NCI-H460 (cell line): ENCODE results near the gene ATP6AP1. TPM values are rescaled to one million over a fixed set of nuclear protein-coding genes. Genes with fewer than 3 reads are reported as not detected.
A peak's percentile ranks its signal among the peaks of the same experiment; 100 is the strongest.

Experiments
- DNase-seq: peaks from one replicate; pipeline ENCODE4 v3.0.0-alpha.2; 2016; ENCODE audit warnings: low read depth; ENCODE audit errors: extremely low read depth
- total RNA-seq: library from RNA; depleted of rRNA; stranded (reverse); fragments of >200 nt; shearing (Covaris generic); gene quantifications from 2 replicates; pipeline ENCODE4 v1.2.3, GENCODE V29; 2014

The ATP6AP1 gene
- total RNA-seq, 1 experiment from 2014 or later: 99.0 TPM

DNA sequence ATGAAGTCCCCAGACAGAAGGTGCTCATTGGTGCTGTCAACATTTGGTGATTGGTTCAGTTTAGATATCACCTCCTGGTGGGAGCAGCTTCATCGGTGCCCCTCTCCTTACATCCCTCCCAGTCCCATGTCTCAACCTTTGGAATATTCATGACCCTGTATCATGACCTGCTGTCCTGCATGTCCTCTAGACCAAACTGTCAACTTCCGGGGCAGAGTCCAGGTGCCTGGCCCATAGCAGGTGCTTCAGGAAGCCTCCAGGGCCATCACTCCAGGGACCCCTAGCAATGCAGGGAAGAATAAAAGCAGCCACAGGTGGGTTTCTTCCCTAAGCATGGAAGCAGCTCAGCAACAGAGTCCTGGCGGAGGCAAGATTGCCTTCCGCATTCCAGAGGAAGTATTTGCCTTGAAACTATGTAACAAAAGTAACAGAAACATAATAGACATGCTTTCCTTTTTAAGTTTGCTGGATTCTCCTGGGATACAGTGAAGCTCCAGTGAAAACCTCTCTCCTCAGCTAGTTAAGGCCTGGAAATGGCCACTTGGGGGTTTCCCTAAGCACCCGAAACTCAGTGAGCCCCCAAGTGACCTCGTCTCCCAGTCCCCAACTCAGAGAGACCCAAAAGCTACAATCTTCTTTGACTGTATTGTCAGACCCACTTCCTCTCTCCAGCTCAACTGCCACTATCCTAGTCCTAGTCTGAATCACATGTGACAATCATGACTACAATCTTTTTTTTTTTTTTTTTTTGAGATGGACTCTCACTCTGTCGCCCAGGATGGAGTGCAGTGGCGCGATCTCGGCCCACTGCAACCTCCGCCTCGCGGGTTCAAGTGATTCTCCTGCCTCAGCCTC, 1.3 kb upstream of the ATP6AP1 start:
- no peak for DNase-seq

DNA sequence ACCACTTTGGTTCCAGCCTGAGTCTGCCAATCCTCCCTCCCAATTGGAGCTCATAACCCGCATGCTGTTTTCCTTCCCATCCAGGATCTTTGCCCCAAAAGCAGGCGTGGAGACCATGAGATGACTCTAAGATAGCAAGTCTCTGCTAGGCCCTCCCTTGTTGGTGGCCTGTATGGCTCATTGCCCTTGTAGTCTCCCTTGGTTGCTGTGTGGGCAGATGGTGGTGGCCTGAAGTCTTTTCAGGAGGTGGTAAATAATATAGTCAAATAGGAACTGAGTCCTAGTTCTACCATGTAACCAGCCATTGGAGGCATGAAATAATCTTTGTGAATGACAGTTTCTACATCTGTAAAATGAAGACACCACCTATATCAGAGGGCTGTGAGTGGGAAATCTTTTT, 1.2 kb downstream of the ATP6AP1 start:
- DNase-seq: no peak

DNA sequence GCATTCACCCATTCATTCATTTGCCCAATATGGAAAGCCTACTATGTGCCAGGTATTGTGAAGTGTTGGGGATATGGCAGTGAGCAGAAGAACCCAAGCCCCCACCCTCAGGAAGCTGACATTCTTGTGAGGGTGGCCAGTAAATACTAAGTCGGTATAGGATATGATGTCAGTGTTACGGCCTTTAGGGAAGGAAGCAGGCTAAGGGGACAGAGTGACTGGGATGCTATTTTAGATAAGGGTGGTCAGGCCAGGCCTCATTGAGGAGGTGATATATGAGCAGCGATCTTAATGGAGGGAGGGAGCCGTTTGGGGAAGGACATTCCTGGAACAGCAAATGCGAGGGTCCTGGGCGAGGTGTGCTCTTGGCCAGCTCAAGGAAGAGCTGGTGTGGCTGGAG, 2.0 kb downstream of the ATP6AP1 start:
- no peak for DNase-seq

DNA sequence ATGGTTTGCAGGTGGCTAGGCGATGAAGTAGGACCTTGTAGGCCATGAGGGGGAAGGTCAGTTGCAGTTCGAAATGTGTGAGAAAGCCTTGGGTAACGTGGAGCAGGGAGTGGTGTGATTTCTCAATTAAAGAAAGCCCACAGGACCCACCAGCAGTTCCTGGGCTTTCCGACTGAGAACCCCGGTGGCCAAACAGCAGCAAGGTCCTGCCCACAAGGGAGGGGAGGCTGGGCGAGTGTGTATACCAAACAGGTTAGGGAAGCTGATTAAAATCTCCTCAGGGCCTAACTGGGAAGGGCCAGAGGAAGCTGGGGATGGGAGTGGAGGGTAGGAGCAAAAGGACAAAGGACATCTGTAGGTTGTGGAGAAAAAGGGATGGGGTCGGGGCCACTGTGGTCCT, 2.4 kb downstream of the ATP6AP1 start:
- no peak for DNase-seq

DNA sequence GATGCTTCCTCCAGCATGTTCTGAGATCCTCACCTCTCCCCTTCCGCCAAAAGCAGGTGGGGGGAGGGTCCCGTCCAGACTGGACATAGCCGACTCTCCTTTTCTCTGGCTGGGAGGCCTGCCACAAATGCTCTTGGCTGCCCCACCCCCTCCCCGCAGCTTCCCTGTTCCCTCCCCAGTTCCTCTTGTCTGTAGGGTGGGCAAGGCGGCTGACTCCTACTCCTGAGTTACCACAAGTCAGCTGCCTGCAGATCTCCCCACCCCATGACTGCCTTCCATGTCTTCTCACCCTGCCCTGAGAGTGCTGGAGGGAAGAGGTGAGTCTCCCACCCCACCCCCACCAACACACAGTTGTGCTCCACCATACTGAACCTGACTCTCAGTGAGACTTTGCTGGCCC, 2.9 kb downstream of the ATP6AP1 start:
- no peak for DNase-seq

GRCh38 chrX:154432210-154432609, 3.7 kb downstream of the ATP6AP1 start:
- no peak for DNase-seq

- no peak for DNase-seq
Observed at GRCh38 chrX:154433605-154434004, 5.1 kb downstream of the ATP6AP1 start.

- DNase-seq: no peak
Observed at GRCh38 chrX:154434394-154435168, 6.1 kb downstream of the ATP6AP1 start.

GRCh38 chrX:154435171-154435733, 6.8 kb downstream of the ATP6AP1 start:
- no peak for DNase-seq

- DNase-seq: no peak
Observed at GRCh38 chrX:154436374-154436982, 8.0 kb downstream of the ATP6AP1 start.

DNA sequence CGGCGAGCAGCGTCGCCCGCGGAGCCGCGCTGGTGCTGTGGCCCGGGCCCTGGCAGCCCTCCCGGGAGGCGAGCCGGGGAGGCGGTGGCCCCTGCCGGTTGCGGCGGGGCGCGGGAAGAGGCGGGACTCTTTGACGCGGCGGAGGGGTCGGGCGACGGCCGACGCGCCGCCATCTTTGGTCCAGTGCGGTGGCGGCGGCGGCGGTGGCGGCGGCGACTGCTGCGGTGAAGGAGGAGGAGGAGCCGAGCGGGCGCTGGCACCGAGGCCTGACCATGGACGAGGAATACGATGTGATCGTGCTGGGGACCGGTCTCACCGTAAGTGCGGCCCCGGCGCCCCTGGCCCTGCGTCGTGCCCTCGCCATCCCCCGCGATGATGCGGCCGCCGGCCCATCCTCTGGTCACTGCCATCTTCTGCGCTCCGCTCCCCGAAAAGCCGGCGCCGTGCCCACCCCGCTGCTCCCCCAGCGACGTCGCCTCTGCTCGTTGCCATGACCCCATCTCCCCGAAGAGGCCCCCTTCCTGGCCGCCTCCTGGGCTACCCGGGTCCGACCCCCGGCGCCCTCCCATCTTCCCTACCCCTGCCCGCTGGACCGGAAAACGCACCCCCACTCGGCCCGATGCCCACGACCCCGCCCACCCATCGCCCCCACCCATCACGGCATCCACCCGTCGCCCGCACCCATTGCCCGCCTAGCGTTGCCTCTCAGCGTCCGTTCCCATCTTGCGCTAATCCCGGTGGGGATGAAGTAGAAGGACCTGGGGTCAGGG, 8.7 kb downstream of the ATP6AP1 start, which contains the start of gene GDI1:
TSS of gene GDI1 (plus strand) at position 172 of the 770 bp plus-strand sequence. CDS start at position 273, 101 bp downstream.
- peak; percentile 30 for DNase-seq

DNA sequence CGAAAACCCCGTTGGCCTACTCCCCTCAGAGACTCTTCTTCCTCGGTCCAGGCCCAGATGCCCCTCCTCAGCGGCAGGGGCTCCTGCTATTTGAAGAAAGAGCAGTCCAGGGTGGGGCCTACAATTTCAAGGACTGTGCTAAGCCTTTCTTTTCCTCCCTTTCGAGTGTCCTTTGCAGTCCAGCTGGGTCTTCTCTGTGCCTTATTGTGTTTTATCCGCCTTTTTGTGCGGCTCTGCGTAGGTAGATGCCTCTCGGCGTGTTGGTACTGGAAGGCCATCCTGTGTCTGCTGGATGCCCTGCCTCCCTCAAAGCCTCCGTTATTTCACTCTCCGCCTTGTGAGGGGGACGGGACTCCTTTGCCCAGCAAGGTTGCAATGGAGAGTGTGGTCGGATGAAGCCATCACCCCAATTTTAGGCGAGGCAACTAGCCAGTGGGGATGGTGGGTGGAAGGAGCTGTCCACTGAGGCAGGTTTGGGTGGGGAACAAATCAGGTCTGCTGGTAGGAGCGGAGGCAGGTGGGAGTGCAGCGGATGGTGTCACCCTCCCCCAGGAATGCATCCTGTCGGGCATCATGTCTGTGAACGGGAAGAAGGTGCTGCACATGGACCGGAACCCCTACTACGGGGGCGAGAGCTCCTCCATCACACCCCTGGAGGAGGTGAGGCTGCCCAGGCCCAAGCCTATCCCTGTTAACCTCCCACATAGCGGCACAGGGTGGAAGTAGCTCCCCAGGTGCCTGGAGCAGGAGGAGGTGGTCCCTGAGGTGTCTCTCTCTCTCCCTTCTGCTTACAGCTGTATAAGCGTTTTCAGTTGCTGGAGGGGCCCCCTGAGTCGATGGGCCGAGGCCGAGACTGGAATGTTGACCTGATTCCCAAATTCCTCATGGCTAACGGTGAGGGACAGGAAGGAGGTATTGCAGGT, 9.8 kb downstream of the ATP6AP1 start:
- DNase-seq: no peak

GRCh38 chrX:154439841-154440240, 11.4 kb downstream of the ATP6AP1 start:
- DNase-seq: no peak

DNA sequence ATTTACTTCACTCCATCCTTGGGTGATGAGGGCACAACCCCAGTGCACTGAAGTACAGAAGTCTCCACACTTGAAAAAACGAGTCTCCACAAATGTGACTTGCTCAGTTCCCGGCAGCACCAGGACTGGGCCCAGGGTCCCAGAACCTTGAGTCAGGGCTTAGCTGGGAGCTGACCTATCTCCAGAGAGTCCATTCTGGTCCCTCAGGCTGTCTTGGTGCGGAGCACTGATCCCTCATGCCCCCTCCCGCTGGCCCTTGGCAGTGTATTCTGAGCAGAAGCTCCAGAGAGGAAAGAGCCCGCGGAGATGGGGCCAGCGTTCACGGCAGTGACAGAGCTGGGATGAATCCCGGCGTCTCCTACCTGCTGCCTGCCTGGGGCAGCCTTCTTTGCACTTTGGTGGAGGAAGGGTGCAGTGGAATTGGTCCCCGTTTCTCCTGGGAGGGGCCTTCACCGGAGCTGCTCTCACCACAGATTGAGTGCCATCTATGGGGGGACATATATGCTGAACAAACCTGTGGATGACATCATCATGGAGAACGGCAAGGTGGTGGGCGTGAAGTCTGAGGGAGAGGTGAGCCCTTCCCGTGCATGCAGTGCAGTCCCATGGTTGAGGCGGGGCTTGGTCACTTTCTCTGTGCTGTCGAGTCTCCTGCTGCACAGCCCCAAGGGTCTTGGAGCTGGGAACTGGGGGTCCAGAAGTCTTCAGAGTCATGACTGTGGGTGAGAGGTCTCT, 12.3 kb downstream of the ATP6AP1 start:
- no peak for DNase-seq

- no peak for DNase-seq
Observed at GRCh38 chrX:154441564-154441963, 13.1 kb downstream of the ATP6AP1 start.

- DNase-seq: no peak
Observed at GRCh38 chrX:154441984-154442707, 13.7 kb downstream of the ATP6AP1 start.

- DNase-seq: no peak
Observed at GRCh38 chrX:154443479-154443910, 15.0 kb downstream of the ATP6AP1 start.
